Erythroblast (primary cell): ENCODE data around the gene DISP3.

Source experiments
- GATA1 ChIP-seq: IDR thresholded peaks from 2 replicates; pipeline ENCODE4 v1.6.1; 2011; ENCODE audit warnings: low read depth, mild to moderate bottlenecking, control low read depth, low read length, moderate library complexity
- POLR2A ChIP-seq: IDR thresholded peaks from 2 replicates; pipeline ENCODE4 v1.6.1; 2011; ENCODE audit warnings: mild to moderate bottlenecking, low read length

- no peak for TF ChIP-seq POLR2A
- no peak for TF ChIP-seq GATA1
These were observed 5.3 kb downstream of the DISP3 start for GRCh38 chr1:11484321-11484655.
